HG03108 (cell line): ENCODE data around the gene TLE1.
"Not testable (repeated sequence)": the region's sequence is repeated elsewhere in the genome, so short reads cannot be mapped to it uniquely, and the experiment has no call there.

Experiments used
- ATAC-seq: cut with Tn5 transposase; IDR thresholded peaks from one replicate; pipeline ENCODE4 v1.9.1; 2021; ENCODE audit warnings: moderate library complexity; ENCODE audit not compliant: unreplicated experiment

TLE1 gene

DNA sequence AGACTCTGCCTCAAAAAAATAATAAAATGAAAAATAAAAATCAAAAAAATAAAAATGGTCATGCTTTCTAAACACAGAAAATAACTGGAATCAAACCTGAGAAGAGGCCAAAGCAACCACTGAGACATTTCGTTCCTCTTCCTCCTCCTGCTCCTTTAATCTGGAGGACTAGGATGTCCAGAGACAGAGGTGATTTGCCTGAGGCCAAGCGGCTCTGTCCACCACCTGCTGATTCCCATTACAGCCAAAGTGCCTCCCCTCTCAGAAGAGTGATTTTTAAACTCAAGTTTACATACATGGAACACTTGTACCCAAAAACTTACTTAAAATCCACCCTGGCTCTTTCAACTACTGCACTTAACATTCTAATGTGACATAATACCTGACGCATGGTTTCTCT, 65.6 kb downstream of the TLE1 start:
- no peak for ATAC-seq

- ATAC-seq: no peak
These were observed 66.7 kb downstream of the TLE1 start for GRCh38 chr9:81622471-81623255.

DNA sequence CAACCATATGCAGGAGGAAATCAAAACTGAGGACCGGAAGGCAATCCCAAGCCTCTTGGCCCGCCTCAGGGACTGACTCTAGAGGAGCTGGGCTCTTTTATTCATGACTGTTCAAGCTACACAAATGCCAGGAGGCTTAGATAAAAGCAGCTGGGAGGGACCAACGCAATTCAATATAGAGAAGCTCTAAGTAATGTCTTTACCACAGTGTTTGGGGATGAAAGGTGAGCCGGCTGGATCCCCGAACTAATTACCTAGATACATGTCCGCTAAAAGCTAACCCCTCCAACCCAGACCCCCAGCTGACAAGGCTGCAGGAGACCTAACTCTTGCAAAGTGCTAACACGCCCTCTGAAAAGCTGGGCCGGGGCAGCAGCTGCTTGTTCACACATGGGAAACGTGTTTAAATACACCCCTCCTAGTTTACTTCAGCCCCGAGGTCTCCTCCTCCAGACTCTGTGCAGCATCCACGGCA, 67.5 kb downstream of the TLE1 start:
- ATAC-seq: no peak

DNA sequence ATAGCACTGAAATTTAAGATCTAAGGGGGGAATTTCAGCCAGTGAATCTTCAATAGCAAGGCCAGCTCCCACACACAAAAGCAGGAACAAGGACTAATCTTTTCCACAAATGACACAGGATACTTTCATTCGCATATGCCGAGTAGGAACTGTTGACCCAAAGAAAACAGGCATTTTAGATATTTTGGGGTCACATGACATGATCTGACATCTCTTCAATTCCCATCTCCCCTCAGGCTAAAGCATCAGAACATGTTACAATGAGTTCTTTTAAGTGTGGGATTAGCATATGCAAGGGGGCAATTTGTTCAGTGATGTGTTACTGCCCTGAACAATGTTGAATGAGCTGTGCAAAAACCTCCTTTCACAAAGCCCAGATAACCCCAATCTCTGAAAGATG, 68.2 kb downstream of the TLE1 start:
- ATAC-seq: no peak

DNA sequence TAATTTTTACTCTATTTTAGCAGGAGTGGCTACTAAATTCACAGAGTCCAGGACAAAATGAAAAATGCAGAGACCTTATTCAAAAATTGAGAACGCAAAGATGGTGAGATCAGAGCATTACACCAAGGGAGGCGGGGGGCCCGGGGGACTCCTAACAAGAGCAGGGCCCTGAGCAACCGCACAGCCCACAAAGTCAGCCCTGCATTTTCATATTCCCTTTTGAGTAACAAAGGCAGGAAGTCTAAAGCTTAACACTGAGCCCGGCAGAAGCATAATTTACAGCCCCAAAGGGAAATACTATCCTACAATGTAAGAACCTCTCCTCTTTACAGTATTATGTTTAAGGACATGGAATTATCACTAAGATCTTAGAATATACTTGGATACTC, 69.4 kb downstream of the TLE1 start:
- no peak for ATAC-seq

GRCh38 chr9:81619353-81620001, 69.9 kb downstream of the TLE1 start:
- ATAC-seq: no peak

DNA sequence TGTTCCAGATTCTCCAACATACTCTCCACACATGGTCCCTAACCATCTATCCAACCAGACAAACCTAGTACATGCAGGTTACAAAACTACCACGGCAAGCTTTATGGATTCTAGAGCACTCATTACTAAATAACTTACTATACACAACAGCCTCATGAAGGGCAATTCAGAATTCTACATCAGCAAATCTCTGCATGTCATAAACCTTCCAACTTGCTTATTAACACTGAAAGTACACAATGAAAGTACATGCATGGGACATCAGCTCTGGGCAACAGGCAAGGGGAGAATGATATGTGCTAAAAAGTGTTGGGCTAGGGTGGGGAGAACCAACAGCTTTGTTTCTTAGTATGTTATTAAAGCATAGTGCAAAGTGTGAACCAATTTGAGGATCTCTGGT, 70.4 kb downstream of the TLE1 start:
- ATAC-seq: no peak

DNA sequence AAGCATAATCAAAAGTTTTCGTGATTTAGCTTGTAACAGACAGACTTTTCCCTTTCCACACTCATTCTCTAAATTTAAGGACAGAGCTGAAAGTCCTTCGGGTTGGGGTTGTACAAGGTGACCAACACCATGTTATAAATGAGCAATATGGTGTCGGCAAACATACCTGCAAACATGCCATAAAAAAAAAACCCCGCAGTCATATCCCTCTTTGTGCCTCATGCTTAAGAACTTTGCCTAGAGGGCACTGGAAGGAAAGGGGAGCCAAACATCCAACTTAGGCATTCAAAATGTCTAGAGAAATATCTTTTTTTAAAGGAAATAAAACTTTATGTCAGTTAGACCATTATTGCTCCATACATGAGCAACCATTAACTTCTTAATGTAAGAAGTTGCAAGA, 73.2 kb downstream of the TLE1 start:
- ATAC-seq: no peak

DNA sequence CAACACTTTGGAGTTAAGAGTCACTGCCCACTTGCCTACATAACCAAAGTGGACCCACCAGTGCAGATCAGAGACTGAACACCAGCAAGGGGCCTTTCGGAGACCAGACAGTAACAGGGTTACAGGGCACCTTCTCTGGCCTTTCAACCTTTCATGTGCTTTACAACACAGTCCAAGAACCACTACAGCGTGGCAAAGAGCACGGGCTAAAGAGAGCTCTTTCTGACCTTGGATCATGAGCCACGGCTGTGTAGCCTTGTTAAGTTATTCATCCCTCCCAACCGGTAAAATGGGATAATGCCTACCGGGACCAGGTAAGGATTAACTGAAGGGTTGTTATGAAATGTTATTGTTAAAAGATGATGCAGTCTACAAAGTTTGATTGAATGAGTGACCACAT, 75.0 kb downstream of the TLE1 start:
- ATAC-seq: no peak

DNA sequence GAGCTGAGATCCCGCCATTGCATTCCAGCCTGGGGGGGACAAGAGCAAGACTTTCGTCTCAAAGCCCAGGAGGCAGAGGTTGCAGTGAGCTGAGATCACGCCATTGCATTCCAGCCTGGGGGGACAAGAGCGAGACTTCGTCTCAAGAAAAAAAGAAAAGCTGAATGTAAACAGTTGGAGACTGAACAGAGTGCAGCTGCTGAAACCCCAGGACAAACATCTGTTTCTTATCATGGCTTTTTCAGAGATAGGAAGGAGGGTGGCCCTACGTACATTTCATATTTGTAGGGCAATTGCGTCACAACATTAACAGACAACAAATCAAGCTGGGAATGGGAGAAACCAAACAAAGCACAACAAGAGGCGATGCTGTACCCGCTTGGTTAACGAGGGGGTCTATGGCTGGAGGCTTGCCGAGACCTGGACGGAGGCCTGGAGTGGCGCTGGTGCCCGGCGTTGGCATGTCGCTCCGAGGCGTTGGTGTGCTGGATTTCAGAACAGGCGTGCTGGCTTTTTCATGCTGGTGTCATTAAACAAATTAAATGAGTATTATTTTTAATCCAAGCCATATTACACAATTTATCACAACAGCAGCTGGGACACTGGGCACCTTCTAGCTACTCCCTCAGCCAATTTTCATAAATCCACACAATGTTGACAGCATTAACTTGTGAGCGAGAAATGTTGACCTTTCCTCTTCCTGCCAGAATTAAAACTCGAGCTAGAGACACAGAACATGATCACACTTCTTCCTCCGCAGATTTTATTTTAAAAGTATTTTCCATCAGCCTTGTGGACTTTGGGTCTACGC, 76.1 kb downstream of the TLE1 start:
- ATAC-seq: no peak

DNA sequence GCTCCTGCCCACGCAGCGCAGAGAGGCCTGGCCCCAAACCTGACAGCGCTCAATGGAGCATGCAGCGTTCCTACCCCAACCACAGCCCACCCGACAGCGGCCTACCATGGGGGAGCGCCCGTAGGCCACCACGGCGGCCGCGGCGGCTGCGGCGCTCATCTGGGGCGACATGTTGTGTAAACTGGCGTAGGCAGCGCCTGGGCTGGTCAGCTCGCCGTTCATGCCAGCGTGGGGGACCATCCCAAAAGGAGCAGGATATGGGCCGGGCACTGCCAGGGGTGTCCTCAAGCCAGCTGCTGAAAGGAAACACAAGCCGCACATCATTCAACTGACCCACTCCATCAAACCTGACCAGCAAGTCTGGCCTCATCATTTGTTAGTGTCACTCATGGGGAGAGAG, 77.7 kb downstream of the TLE1 start:
- no peak for ATAC-seq

DNA sequence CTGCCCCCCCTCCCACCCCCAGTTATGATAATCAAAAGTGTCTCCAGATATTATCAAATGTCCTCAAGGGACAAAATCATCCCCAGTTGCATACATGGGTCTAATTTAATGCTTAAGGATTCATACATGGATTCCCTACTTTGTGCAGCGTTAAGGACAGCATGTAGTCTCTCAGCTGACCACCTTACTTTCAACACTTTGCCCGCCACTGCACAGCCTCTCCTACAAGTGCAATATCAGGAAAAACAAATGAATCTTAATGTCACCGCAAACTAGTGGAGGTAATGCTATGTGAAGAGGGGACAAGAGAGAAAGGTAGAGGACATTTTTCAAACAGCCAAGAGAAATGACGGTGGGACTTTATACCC, 78.6 kb downstream of the TLE1 start:
- ATAC-seq: no peak

DNA sequence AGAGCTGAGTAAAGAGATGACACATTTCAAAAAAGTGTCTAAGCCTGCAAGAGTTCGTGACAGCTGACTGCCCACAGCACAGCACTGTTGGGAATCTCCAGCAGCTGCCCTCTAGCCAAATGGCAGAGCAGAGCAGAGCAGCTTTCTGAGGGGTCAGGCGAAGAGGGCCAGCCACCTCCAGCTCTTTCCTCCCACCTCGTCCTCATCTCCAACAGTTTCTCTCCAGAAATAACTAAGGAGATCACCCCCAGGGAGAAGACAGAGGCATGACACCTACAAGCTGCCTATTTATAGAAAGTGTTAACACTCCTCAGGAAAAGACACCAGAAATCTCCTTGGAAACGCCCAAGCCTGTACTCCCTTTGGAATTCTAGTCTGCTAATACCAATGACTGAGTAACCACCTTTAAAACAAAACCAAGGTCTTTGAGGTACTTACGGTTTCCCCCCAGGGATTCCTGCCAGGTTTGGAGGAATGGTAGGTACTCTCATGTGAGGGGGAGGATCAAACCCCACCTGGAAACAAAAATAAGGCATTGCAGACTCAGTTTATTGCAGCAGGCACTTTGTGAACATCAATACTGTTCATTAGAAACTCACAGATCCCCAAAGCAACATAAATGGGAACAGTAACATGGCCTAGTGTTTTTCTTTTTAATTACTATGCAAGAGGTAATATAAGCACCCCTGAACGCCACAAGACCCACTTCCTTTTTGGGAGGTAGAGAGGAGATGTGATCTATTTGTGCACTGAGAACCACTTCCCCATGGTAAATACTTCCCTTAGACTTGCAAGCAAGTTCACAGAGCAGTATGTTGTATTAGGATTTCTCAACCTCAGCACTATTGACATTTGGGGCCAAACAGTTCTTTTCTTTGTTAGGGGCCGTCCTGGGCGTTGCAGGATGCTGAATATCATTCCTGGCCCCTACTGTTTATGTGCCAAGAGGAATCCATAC, 79.3 kb downstream of the TLE1 start:
- ATAC-seq: no peak

- ATAC-seq: no peak
These were observed 81.1 kb downstream of the TLE1 start for GRCh38 chr9:81608289-81608657.

- no peak for ATAC-seq
These were observed 81.6 kb downstream of the TLE1 start for GRCh38 chr9:81607593-81608288.

GRCh38 chr9:81606261-81606660, 83.1 kb downstream of the TLE1 start:
- ATAC-seq: not testable (repeated sequence)

- no peak for ATAC-seq
These were observed 84.1 kb downstream of the TLE1 start for GRCh38 chr9:81605170-81605670.

GRCh38 chr9:81604306-81605169, 84.8 kb downstream of the TLE1 start:
- ATAC-seq: no peak
